T1000 (cell line): Measurements from ENCODE around the gene HOXC9.

ENCODE experiments used
- DNase-seq: peaks from one replicate; lab custom pipeline; 2025; ENCODE audit warnings: mixed read lengths; lab: John Stamatoyannopoulos, UW

HOXC9 gene

GRCh38 chr12:54002278-54002914 is 2.4 kb downstream of the HOXC9 start:
- no peak for DNase-seq

GRCh38 chr12:54002915-54003389 is 3.0 kb downstream of the HOXC9 start:
- DNase-seq: no peak

- no peak for DNase-seq
Observed at GRCh38 chr12:54003625-54004024, 3.7 kb downstream of the HOXC9 start.

- no peak for DNase-seq
Observed at GRCh38 chr12:54004063-54004840, 4.3 kb downstream of the HOXC9 start.

GRCh38 chr12:54004841-54005530 is 5.0 kb downstream of the HOXC9 start:
- no peak for DNase-seq

GRCh38 chr12:54005531-54005852 is 5.5 kb downstream of the HOXC9 start:
- no peak for DNase-seq

GRCh38 chr12:54005853-54006558 is 6.0 kb downstream of the HOXC9 start:
- DNase-seq: no peak

- no peak for DNase-seq
Observed at GRCh38 chr12:54006559-54007220, 6.7 kb downstream of the HOXC9 start.

- DNase-seq: no peak
Observed at GRCh38 chr12:54007538-54008259, 7.7 kb downstream of the HOXC9 start.

GRCh38 chr12:54008260-54008552 is 8.2 kb downstream of the HOXC9 start:
- DNase-seq: no peak

GRCh38 chr12:54009171-54010052 is 9.5 kb downstream of the HOXC9 start:
- no peak for DNase-seq

- no peak for DNase-seq
Observed at GRCh38 chr12:54010053-54010971, 10.4 kb downstream of the HOXC9 start.

- no peak for DNase-seq
Observed at GRCh38 chr12:54010972-54011664, 11.2 kb downstream of the HOXC9 start.

- no peak for DNase-seq
Observed at GRCh38 chr12:54011665-54012532, 11.9 kb downstream of the HOXC9 start.

- no peak for DNase-seq
Observed at GRCh38 chr12:54012631-54013409, 12.9 kb downstream of the HOXC9 start.

GRCh38 chr12:54014377-54015017 is 14.5 kb downstream of the HOXC9 start:
- no peak for DNase-seq
